Gastroesophageal sphincter (tissue), 3 donors: ENCODE results near the gene COA8.

ENCODE experiments used
- POLR2A ChIP-seq, 2 donors: fragments of 450-650 bp; IDR thresholded peaks; one replicate each; pipeline ENCODE4 v1.6.1; 2017; ENCODE audit warnings: antibody characterized with exemption in 2 of 2, mild to moderate bottlenecking in 2 of 2, moderate library complexity in 1 of 2
- TF ChIP-seq, protein P1 (sequence below), 4 experiments: fragments of 200-600 bp in 2 of 4; fragments of 450-650 bp in 2 of 4; sonication (generic) in 1 of 4; IDR thresholded peaks; one replicate each; pipeline ENCODE4 v1.5.1; 2017 to 2019; ENCODE audit warnings: antibody characterized with exemption in 4 of 4, mild to moderate bottlenecking in 2 of 4, moderate library complexity in 2 of 4

DNA sequence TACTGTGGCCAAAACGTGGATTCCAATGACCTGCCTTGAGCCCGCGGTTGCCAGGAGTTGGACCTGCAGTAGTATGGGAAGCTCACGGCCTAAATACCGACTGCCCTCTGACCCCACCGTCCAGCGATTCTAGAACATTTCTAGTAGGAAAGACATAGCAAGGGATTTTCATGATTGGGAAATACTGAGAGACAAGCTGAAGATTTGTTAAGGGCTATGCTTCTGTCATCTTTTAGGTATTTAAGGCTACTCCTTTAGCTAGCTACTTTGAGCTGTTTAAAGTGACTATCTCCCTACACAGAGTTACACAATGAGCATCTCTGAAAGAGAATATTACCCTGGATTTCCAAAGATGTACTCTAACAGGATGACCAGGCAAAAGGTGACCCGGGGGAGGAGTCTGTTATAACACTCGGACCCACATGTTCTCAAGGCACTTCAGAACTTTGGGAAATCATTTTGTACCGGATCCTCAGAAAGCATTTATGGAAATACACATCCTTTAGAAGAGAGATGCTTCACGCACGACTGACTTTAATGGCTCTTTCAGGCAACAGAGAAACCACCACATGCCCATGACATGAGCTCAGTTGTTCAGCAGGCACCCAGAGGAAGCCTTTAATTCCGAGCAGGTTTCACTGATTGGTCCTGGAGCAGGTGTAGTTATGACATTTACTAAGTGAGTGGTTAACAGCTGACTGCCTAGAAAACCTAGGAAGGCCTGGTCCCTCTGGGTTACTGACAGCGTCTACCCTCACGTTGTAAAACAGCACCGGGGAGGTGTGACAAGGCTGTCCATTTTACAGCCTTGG is 4.5 kb upstream of the COA8 start:
- TF ChIP-seq POLR2A (IDR thresholded peaks at IDR 0.05) = no peak
- TF ChIP-seq, protein P1, sequence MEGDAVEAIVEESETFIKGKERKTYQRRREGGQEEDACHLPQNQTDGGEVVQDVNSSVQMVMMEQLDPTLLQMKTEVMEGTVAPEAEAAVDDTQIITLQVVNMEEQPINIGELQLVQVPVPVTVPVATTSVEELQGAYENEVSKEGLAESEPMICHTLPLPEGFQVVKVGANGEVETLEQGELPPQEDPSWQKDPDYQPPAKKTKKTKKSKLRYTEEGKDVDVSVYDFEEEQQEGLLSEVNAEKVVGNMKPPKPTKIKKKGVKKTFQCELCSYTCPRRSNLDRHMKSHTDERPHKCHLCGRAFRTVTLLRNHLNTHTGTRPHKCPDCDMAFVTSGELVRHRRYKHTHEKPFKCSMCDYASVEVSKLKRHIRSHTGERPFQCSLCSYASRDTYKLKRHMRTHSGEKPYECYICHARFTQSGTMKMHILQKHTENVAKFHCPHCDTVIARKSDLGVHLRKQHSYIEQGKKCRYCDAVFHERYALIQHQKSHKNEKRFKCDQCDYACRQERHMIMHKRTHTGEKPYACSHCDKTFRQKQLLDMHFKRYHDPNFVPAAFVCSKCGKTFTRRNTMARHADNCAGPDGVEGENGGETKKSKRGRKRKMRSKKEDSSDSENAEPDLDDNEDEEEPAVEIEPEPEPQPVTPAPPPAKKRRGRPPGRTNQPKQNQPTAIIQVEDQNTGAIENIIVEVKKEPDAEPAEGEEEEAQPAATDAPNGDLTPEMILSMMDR (IDR thresholded peaks at IDR 0.05) = no peak
